C4-2B (cell line): ENCODE data around the gene SIX3.

Experiments
- ZFX ChIP-seq: fragments of 450-650 bp; IDR thresholded peaks from 2 replicates; pipeline ENCODE4 v1.6.1; 2017
- TF ChIP-seq, protein P1 (sequence below): fragments of 450-650 bp; conservative IDR thresholded peaks from 2 replicates; pipeline ENCODE4 v1.5.1; 2017; ENCODE audit warnings: mild to moderate bottlenecking

DNA sequence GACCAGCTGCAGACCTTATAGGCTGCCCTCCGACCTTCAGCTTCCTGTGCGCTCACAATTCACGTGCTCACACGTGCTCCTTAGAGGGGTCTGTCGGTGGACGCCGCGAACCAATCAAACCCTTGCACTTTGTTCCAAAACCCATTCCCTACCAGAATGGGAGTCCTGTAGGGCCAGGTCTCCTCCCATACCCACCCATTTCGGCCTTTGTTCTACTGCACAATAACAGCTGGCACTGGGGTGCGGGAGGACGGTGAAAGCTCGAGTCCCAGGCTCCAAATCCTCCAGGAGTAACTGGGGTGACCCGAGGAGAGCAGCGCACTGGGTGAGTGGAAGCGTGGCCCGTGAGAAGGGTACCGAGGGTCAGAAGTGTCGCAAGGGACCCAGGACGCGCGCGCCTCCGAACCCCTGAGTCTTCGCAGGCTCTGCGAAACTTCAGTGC, 13.0 kb downstream of the SIX3 start:
- TF ChIP-seq, protein P1, sequence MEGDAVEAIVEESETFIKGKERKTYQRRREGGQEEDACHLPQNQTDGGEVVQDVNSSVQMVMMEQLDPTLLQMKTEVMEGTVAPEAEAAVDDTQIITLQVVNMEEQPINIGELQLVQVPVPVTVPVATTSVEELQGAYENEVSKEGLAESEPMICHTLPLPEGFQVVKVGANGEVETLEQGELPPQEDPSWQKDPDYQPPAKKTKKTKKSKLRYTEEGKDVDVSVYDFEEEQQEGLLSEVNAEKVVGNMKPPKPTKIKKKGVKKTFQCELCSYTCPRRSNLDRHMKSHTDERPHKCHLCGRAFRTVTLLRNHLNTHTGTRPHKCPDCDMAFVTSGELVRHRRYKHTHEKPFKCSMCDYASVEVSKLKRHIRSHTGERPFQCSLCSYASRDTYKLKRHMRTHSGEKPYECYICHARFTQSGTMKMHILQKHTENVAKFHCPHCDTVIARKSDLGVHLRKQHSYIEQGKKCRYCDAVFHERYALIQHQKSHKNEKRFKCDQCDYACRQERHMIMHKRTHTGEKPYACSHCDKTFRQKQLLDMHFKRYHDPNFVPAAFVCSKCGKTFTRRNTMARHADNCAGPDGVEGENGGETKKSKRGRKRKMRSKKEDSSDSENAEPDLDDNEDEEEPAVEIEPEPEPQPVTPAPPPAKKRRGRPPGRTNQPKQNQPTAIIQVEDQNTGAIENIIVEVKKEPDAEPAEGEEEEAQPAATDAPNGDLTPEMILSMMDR, result no peak
- no peak for TF ChIP-seq ZFX
